Measurements from ENCODE around the gene DOCK2.
A peak's percentile ranks its signal among the peaks of the same experiment; 100 is the strongest.
"Not testable (repeated sequence)": the region's sequence is repeated elsewhere in the genome, so short reads cannot be mapped to it uniquely, and the experiment has no call there.

DOCK2 gene

GRCh38 chr5:169637549-169638121 lies 560 bp downstream of the DOCK2 start:
- FAIRE-seq = no peak
- DNase-seq (ENCODE audit: low spot score) = no peak

- FAIRE-seq (no peak), DNase-seq (ENCODE audit: low spot score) (no peak)
Measured at GRCh38 chr5:169641253-169641652, 4.2 kb downstream of the DOCK2 start.

- FAIRE-seq = no peak
Measured at GRCh38 chr5:169646856-169647255, 9.8 kb downstream of the DOCK2 start.

GRCh38 chr5:169647566-169647965 lies 10.5 kb downstream of the DOCK2 start:
- DNase-seq (ENCODE audit: low spot score) (no peak), FAIRE-seq (no peak)

More at GRCh38 chr5:169646856-169647255, 9.8 kb downstream of the DOCK2 start:
- DNase-seq (ENCODE audit: low spot score) = no peak

GRCh38 chr5:169648725-169649310 lies 11.7 kb downstream of the DOCK2 start:
- no peak for FAIRE-seq
- DNase-seq (ENCODE audit: low spot score) = no peak

GRCh38 chr5:169649486-169649885 lies 12.4 kb downstream of the DOCK2 start:
- FAIRE-seq (no peak), DNase-seq (ENCODE audit: low spot score) (no peak)

- DNase-seq (ENCODE audit: low spot score) (peak; percentile 71), FAIRE-seq (peak; percentile 59)
Measured at GRCh38 chr5:169650701-169651331, 13.7 kb downstream of the DOCK2 start.

GRCh38 chr5:169651526-169651925 lies 14.5 kb downstream of the DOCK2 start:
- DNase-seq (ENCODE audit: low spot score) = no peak
- no peak for FAIRE-seq

GRCh38 chr5:169652057-169652456 lies 15.0 kb downstream of the DOCK2 start:
- DNase-seq (ENCODE audit: low spot score) (no peak), FAIRE-seq (no peak)

- no peak for FAIRE-seq
Measured at GRCh38 chr5:169653091-169653490, 16.0 kb downstream of the DOCK2 start.

GRCh38 chr5:169655353-169655752 lies 18.3 kb downstream of the DOCK2 start:
- DNase-seq (ENCODE audit: low spot score) (no peak), FAIRE-seq (no peak)

More at GRCh38 chr5:169653091-169653490, 16.0 kb downstream of the DOCK2 start:
- no peak for DNase-seq (ENCODE audit: low spot score)

- DNase-seq (ENCODE audit: low spot score) (peak; percentile 11), FAIRE-seq (no peak)
Measured at GRCh38 chr5:169656125-169656901, 19.2 kb downstream of the DOCK2 start.

GRCh38 chr5:169657127-169657526 lies 20.1 kb downstream of the DOCK2 start:
- DNase-seq (ENCODE audit: low spot score) = no peak
- no peak for FAIRE-seq

GRCh38 chr5:169662451-169662850 lies 25.4 kb downstream of the DOCK2 start:
- not testable (repeated sequence) for DNase-seq (ENCODE audit: low spot score); FAIRE-seq

- FAIRE-seq (no peak), DNase-seq (ENCODE audit: low spot score) (no peak)
Measured at GRCh38 chr5:169663537-169663936, 26.5 kb downstream of the DOCK2 start.

GRCh38 chr5:169666365-169666764 lies 29.3 kb downstream of the DOCK2 start:
- no peak for DNase-seq (ENCODE audit: low spot score)
- FAIRE-seq = no peak

- DNase-seq (ENCODE audit: low spot score) = no peak
- FAIRE-seq = no peak
Measured at GRCh38 chr5:169667896-169668674, 31.0 kb downstream of the DOCK2 start.

GRCh38 chr5:169668732-169669131 lies 31.7 kb downstream of the DOCK2 start:
- DNase-seq (ENCODE audit: low spot score) (no peak), FAIRE-seq (no peak)

GRCh38 chr5:169670769-169671525 lies 33.9 kb downstream of the DOCK2 start:
- DNase-seq (ENCODE audit: low spot score) = no peak
- FAIRE-seq = no peak

GRCh38 chr5:169682026-169682425 lies 45.0 kb downstream of the DOCK2 start:
- FAIRE-seq (no peak), DNase-seq (ENCODE audit: low spot score) (no peak)

GRCh38 chr5:169686137-169686536 lies 49.1 kb downstream of the DOCK2 start:
- peak; percentile 87 for DNase-seq (ENCODE audit: low spot score)
- FAIRE-seq = peak; percentile 94

Data from RCC 7860 (cell line).